ENCODE data around the gene KIT.

The KIT gene

GRCh38 chr4:54717694-54718093 lies 59.9 kb downstream of the KIT start:
- H3K27me3 ChIP-seq, result no peaks in the 10 kb centered on the region
- H3K4me3 ChIP-seq (ENCODE audit: low read depth, low read length), result no peak overlapping the region
- no peak for TF ChIP-seq CTCF (IDR thresholded peaks at IDR 0.05; ENCODE audit: low read depth, low read length)
- H3K9me3 ChIP-seq, result no peaks in the 10 kb centered on the region
- no peaks in the 10 kb centered on the region for H3K36me3 ChIP-seq
- no peak for DNase-seq
- H3K4me1 ChIP-seq, result no peaks in the 10 kb centered on the region

GRCh38 chr4:54719378-54719777 lies 61.6 kb downstream of the KIT start:
- H3K36me3 ChIP-seq, result no peaks in the 10 kb centered on the region
- H3K27me3 ChIP-seq, result no peaks in the 10 kb centered on the region
- H3K9me3 ChIP-seq, result no peaks in the 10 kb centered on the region
- no peak overlapping the region for H3K4me3 ChIP-seq (ENCODE audit: low read depth, low read length)
- H3K4me1 ChIP-seq, result no peaks in the 10 kb centered on the region; the same call in 1 of the 2 replicates
- no peak for TF ChIP-seq CTCF (IDR thresholded peaks at IDR 0.05; ENCODE audit: low read depth, low read length)
- no peak for DNase-seq

GRCh38 chr4:54723220-54723619 lies 65.5 kb downstream of the KIT start:
- DNase-seq, result no peak
- H3K36me3 ChIP-seq, result no peaks in the 10 kb centered on the region
- H3K4me3 ChIP-seq (ENCODE audit: low read depth, low read length), result no peak overlapping the region
- no peaks in the 10 kb centered on the region for H3K27me3 ChIP-seq
- no peaks in the 10 kb centered on the region; the same call in 1 of the 2 replicates for H3K4me1 ChIP-seq
- no peaks in the 10 kb centered on the region for H3K9me3 ChIP-seq
- TF ChIP-seq CTCF (IDR thresholded peaks at IDR 0.05; ENCODE audit: low read depth, low read length), result no peak

GRCh38 chr4:54723820-54724219 lies 66.1 kb downstream of the KIT start:
- no peak for DNase-seq
- no peak for TF ChIP-seq CTCF (IDR thresholded peaks at IDR 0.05; ENCODE audit: low read depth, low read length)
- no peaks in the 10 kb centered on the region; the same call in 1 of the 2 replicates for H3K4me1 ChIP-seq

GRCh38 chr4:54726907-54727306 lies 69.2 kb downstream of the KIT start:
- DNase-seq, result no peak
- Histone ChIP-seq H3K36me3 (no peaks in the 10 kb centered on the region), H3K27me3 (no peaks in the 10 kb centered on the region), H3K4me1 (no peaks in the 10 kb centered on the region; the same call in 1 of the 2 replicates), H3K4me3 (ENCODE audit: low read depth, low read length) (no peak overlapping the region), H3K9me3 (no peaks in the 10 kb centered on the region)
- TF ChIP-seq CTCF (IDR thresholded peaks at IDR 0.05; ENCODE audit: low read depth, low read length), result no peak

More at GRCh38 chr4:54723820-54724219, 66.1 kb downstream of the KIT start:
- Histone ChIP-seq H3K36me3 (no peaks in the 10 kb centered on the region), H3K27me3 (no peaks in the 10 kb centered on the region), H3K4me3 (ENCODE audit: low read depth, low read length) (no peak overlapping the region), H3K9me3 (no peaks in the 10 kb centered on the region)

- H3K4me1 ChIP-seq, result no peaks in the 10 kb centered on the region; the same call in 1 of the 2 replicates
- H3K27me3 ChIP-seq, result no peaks in the 10 kb centered on the region
- H3K36me3 ChIP-seq, result no peaks in the 10 kb centered on the region
- TF ChIP-seq CTCF (IDR thresholded peaks at IDR 0.05; ENCODE audit: low read depth, low read length), result no peak
- no peak overlapping the region for H3K4me3 ChIP-seq (ENCODE audit: low read depth, low read length)
- H3K9me3 ChIP-seq, result no peaks in the 10 kb centered on the region
- no peak for DNase-seq
Measured at GRCh38 chr4:54727346-54727745, 69.6 kb downstream of the KIT start.

Data from BE2C (cell line).